ENCODE results near the gene SLC35C1.
"Not testable (repeated sequence)": the region's sequence is repeated elsewhere in the genome, so short reads cannot be mapped to it uniquely, and the experiment has no call there.

Gene SLC35C1

GRCh38 chr11:45802531-45803317 is 2.2 kb upstream of the SLC35C1 start:
- H3K9ac ChIP-seq (ENCODE audit: low read length in 5 of 5): no peak overlapping the region
- peaks cover 15 to 38% (median 33%) of the 10 kb centered on the region in 5 donors for H3K4me1 ChIP-seq (ENCODE audit: control insufficient read depth in 5 of 5, insufficient read depth in 5 of 5, low read length in 5 of 5)
- H3K4me3 ChIP-seq (ENCODE audit: low read depth in 1 of 5, low read length in 5 of 5): no peak overlapping the region
- H3K9me3 ChIP-seq (ENCODE audit: control insufficient read depth in 5 of 5, low read length in 5 of 5): no peaks in the 10 kb centered on the region
- H3K27ac ChIP-seq (ENCODE audit: low read depth, low read length): no peak overlapping the region
- peaks cover 0 to 6% (median 0%) of the 10 kb centered on the region in 5 donors for H3K36me3 ChIP-seq (ENCODE audit: control insufficient read depth in 5 of 5, insufficient read depth in 5 of 5, low read length in 5 of 5)
- H3K27me3 ChIP-seq (ENCODE audit: control insufficient read depth in 5 of 5, insufficient read depth in 4 of 5, low read length in 5 of 5): no peaks in the 10 kb centered on the region

GRCh38 chr11:45803971-45804760 is 783 bp upstream of the SLC35C1 start:
- H3K36me3 ChIP-seq (ENCODE audit: control insufficient read depth in 5 of 5, insufficient read depth in 5 of 5, low read length in 5 of 5): peaks cover 0 to 12% (median 4%) of the 10 kb centered on the region in 5 donors
- peak overlapping the region; percentile 61 to 96 (median 88) for H3K4me3 ChIP-seq (ENCODE audit: low read depth in 1 of 5, low read length in 5 of 5)
- peak overlapping the region in 4 of 5 donors; percentile 81 to 94 (median 88) for H3K9ac ChIP-seq (ENCODE audit: low read length in 5 of 5)
- no peaks in the 10 kb centered on the region for H3K9me3 ChIP-seq (ENCODE audit: control insufficient read depth in 5 of 5, low read length in 5 of 5)
- peak overlapping the region; percentile 91 for H3K27ac ChIP-seq (ENCODE audit: low read depth, low read length)
- no peaks in the 10 kb centered on the region for H3K27me3 ChIP-seq (ENCODE audit: control insufficient read depth in 5 of 5, insufficient read depth in 4 of 5, low read length in 5 of 5)
- H3K4me1 ChIP-seq (ENCODE audit: control insufficient read depth in 5 of 5, insufficient read depth in 5 of 5, low read length in 5 of 5): peaks cover 17 to 50% (median 39%) of the 10 kb centered on the region in 5 donors

- Histone ChIP-seq H3K27me3 (ENCODE audit: control insufficient read depth in 5 of 5, insufficient read depth in 4 of 5, low read length in 5 of 5) (no peaks in the 10 kb centered on the region), H3K9me3 (ENCODE audit: control insufficient read depth in 5 of 5, low read length in 5 of 5) (no peaks in the 10 kb centered on the region), H3K4me3 (ENCODE audit: low read depth in 1 of 5, low read length in 5 of 5) (peak overlapping the region; percentile 79 to 99 (median 88)), H3K36me3 (ENCODE audit: control insufficient read depth in 5 of 5, insufficient read depth in 5 of 5, low read length in 5 of 5) (peaks cover 0 to 17% (median 12%) of the 10 kb centered on the region in 5 donors), H3K9ac (ENCODE audit: low read length in 5 of 5) (peak overlapping the region; percentile 56 to 94 (median 87)), H3K4me1 (ENCODE audit: control insufficient read depth in 5 of 5, insufficient read depth in 5 of 5, low read length in 5 of 5) (peaks cover 17 to 63% (median 44%) of the 10 kb centered on the region in 5 donors), H3K27ac (ENCODE audit: low read depth, low read length) (peak overlapping the region; percentile 91)
These were observed 539 bp downstream of the SLC35C1 start for GRCh38 chr11:45805305-45806071.

GRCh38 chr11:45806072-45806933 is 1.4 kb downstream of the SLC35C1 start:
- Histone ChIP-seq H3K36me3 (ENCODE audit: control insufficient read depth in 5 of 5, insufficient read depth in 5 of 5, low read length in 5 of 5) (peaks cover 0 to 25% (median 19%) of the 10 kb centered on the region in 5 donors), H3K9me3 (ENCODE audit: control insufficient read depth in 5 of 5, low read length in 5 of 5) (no peaks in the 10 kb centered on the region)

GRCh38 chr11:45806937-45807791 is 2.2 kb downstream of the SLC35C1 start:
- no peaks in the 10 kb centered on the region for H3K27me3 ChIP-seq (ENCODE audit: control insufficient read depth in 5 of 5, insufficient read depth in 4 of 5, low read length in 5 of 5)
- peak overlapping the region; percentile 36 to 99 (median 88) for H3K4me3 ChIP-seq (ENCODE audit: low read depth in 1 of 5, low read length in 5 of 5)
- peaks cover 16 to 66% (median 42%) of the 10 kb centered on the region in 5 donors for H3K4me1 ChIP-seq (ENCODE audit: control insufficient read depth in 5 of 5, insufficient read depth in 5 of 5, low read length in 5 of 5)
- H3K27ac ChIP-seq (ENCODE audit: low read depth, low read length): no peak overlapping the region
- H3K9ac ChIP-seq (ENCODE audit: low read length in 5 of 5): peak overlapping the region; percentile 0 to 94 (median 22)
- peaks cover 0 to 34% (median 28%) of the 10 kb centered on the region in 5 donors for H3K36me3 ChIP-seq (ENCODE audit: control insufficient read depth in 5 of 5, insufficient read depth in 5 of 5, low read length in 5 of 5)
- H3K9me3 ChIP-seq (ENCODE audit: control insufficient read depth in 5 of 5, low read length in 5 of 5): no peaks in the 10 kb centered on the region

More at GRCh38 chr11:45806072-45806933, 1.4 kb downstream of the SLC35C1 start:
- peaks cover 17 to 66% (median 44%) of the 10 kb centered on the region in 5 donors for H3K4me1 ChIP-seq (ENCODE audit: control insufficient read depth in 5 of 5, insufficient read depth in 5 of 5, low read length in 5 of 5)
- H3K27me3 ChIP-seq (ENCODE audit: control insufficient read depth in 5 of 5, insufficient read depth in 4 of 5, low read length in 5 of 5): no peaks in the 10 kb centered on the region
- peak overlapping the region; percentile 91 for H3K27ac ChIP-seq (ENCODE audit: low read depth, low read length)
- peak overlapping the region; percentile 2 to 94 (median 82) for H3K9ac ChIP-seq (ENCODE audit: low read length in 5 of 5)
- peak overlapping the region; percentile 79 to 99 (median 88) for H3K4me3 ChIP-seq (ENCODE audit: low read depth in 1 of 5, low read length in 5 of 5)

GRCh38 chr11:45807792-45808238 is 2.9 kb downstream of the SLC35C1 start:
- H3K9me3 ChIP-seq (ENCODE audit: control insufficient read depth in 5 of 5, low read length in 5 of 5): no peaks in the 10 kb centered on the region
- peaks cover 16 to 66% (median 42%) of the 10 kb centered on the region in 5 donors for H3K4me1 ChIP-seq (ENCODE audit: control insufficient read depth in 5 of 5, insufficient read depth in 5 of 5, low read length in 5 of 5)
- H3K9ac ChIP-seq (ENCODE audit: low read length in 5 of 5): peak overlapping the region in 2 of 5 donors; percentile 22 to 94
- peak overlapping the region; percentile 36 to 99 (median 88) for H3K4me3 ChIP-seq (ENCODE audit: low read depth in 1 of 5, low read length in 5 of 5)
- H3K27ac ChIP-seq (ENCODE audit: low read depth, low read length): no peak overlapping the region
- H3K36me3 ChIP-seq (ENCODE audit: control insufficient read depth in 5 of 5, insufficient read depth in 5 of 5, low read length in 5 of 5): peaks cover 0 to 38% (median 32%) of the 10 kb centered on the region in 5 donors
- no peaks in the 10 kb centered on the region for H3K27me3 ChIP-seq (ENCODE audit: control insufficient read depth in 5 of 5, insufficient read depth in 4 of 5, low read length in 5 of 5)

GRCh38 chr11:45808427-45808826 is 3.5 kb downstream of the SLC35C1 start:
- not testable (repeated sequence) for H3K4me3 ChIP-seq (ENCODE audit: low read depth in 1 of 5, low read length in 5 of 5); H3K9me3 ChIP-seq (ENCODE audit: control insufficient read depth in 5 of 5, low read length in 5 of 5); H3K9ac ChIP-seq (ENCODE audit: low read length in 5 of 5); H3K27ac ChIP-seq (ENCODE audit: low read depth, low read length); H3K27me3 ChIP-seq (ENCODE audit: control insufficient read depth in 5 of 5, insufficient read depth in 4 of 5, low read length in 5 of 5)
- Histone ChIP-seq H3K36me3 (ENCODE audit: control insufficient read depth in 5 of 5, insufficient read depth in 5 of 5, low read length in 5 of 5) (peaks cover 0 to 38% (median 32%) of the 10 kb centered on the region in 5 donors), H3K4me1 (ENCODE audit: control insufficient read depth in 5 of 5, insufficient read depth in 5 of 5, low read length in 5 of 5) (peaks cover 16 to 66% (median 42%) of the 10 kb centered on the region in 5 donors)

Measured in subcutaneous abdominal adipose tissue (tissue), 5 donors.